Measurements from ENCODE around the gene COLEC12.

DNA sequence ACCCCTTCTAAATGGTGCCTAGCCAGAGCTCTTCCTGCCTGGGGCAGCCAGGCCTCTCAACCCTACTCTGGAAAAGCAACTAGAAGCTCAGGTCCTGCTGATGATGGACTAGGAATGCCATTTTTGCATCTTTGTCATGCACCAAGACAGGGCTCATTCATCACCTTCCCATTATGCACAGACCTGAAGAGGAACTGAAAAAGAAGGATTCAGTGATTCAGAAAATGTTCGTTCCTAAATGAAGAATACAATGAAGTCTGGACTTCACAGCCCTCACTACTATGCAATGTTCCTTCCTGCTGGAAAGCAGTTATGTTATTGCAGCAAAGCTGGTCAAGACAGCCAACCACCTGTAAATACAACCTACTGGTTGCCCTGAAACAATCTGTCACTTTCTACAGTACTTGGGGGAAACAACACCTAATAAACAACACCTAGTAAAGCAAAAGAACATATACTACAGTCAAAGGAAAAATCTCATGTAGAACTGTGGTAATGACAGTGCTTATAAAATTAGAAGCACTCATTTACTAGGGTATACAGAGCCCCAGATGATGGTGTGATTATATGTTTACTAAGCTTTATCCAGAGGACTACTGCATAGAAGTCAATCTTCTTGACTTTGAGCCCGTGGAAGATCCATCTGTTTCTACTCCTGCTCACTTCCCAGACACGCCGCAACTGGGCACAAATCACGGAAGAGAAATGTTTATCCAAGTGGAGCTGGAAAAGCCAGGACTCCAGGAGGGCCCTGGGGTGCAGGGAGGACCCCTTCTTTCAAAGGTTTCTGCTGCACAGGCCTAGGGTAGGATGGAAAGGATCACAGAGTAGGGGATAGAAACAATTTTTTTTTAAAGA, 129.5 kb downstream of the COLEC12 start:
- TF ChIP-seq POLR2AphosphoS5 (IDR thresholded peaks at IDR 0.05; ENCODE audit: borderline replicate concordance, low read depth, low read length) (no peak), EZH2 (IDR thresholded peaks at IDR 0.05) (no peak), FOXP2 (optimal IDR thresholded peaks at IDR 0.05; ENCODE audit: control extremely low read depth, extremely low read length, insufficient read depth) (no peak)
